NCI-H1105 (cell line): ENCODE data around the gene SBK3.
A peak's percentile ranks its signal among the peaks of the same experiment; 100 is the strongest.
"Not testable (repeated sequence)": the region's sequence is repeated elsewhere in the genome, so short reads cannot be mapped to it uniquely, and the experiment has no call there.

Experiments
- DNase-seq: peaks from one replicate; lab custom pipeline; 2025; lab: John Stamatoyannopoulos, UW

The SBK3 gene

GRCh38 chr19:55516878-55517620, 28.3 kb downstream of the SBK3 start:
- DNase-seq = peak; percentile 88

GRCh38 chr19:55508120-55508519, 37.2 kb downstream of the SBK3 start:
- DNase-seq = no peak

- no peak for DNase-seq
Observed at GRCh38 chr19:55504981-55505380, 40.4 kb downstream of the SBK3 start.

GRCh38 chr19:55504252-55504603, 41.1 kb downstream of the SBK3 start:
- DNase-seq = no peak

GRCh38 chr19:55503502-55504251, 41.7 kb downstream of the SBK3 start:
- peak; percentile 77 for DNase-seq

GRCh38 chr19:55503157-55503501, 42.2 kb downstream of the SBK3 start:
- no peak for DNase-seq

- DNase-seq = no peak
Observed at GRCh38 chr19:55502197-55502952, 43.0 kb downstream of the SBK3 start.

GRCh38 chr19:55500368-55500952, 44.9 kb downstream of the SBK3 start:
- DNase-seq = no peak

GRCh38 chr19:55498246-55498840, 47.0 kb downstream of the SBK3 start:
- no peak for DNase-seq

GRCh38 chr19:55497763-55498162, 47.6 kb downstream of the SBK3 start:
- DNase-seq = no peak

- not testable (repeated sequence) for DNase-seq
Observed at GRCh38 chr19:55496820-55497219, 48.5 kb downstream of the SBK3 start.

GRCh38 chr19:55495646-55496349, 49.5 kb downstream of the SBK3 start:
- no peak for DNase-seq

GRCh38 chr19:55494172-55494761, 51.1 kb downstream of the SBK3 start:
- no peak for DNase-seq

- no peak for DNase-seq
Observed at GRCh38 chr19:55493645-55494171, 51.6 kb downstream of the SBK3 start.

GRCh38 chr19:55493052-55493644, 52.2 kb downstream of the SBK3 start:
- DNase-seq = no peak

- peak; percentile 56 for DNase-seq
Observed at GRCh38 chr19:55492362-55492944, 52.9 kb downstream of the SBK3 start.

- DNase-seq = no peak
Observed at GRCh38 chr19:55491546-55492360, 53.6 kb downstream of the SBK3 start.
